Smooth muscle cell (in vitro differentiated cells): ENCODE data around the gene TFPT. TPM values are rescaled to one million over a fixed set of nuclear protein-coding genes. Genes with fewer than 3 reads are reported as not detected.
A peak's percentile ranks its signal among the peaks of the same experiment; 100 is the strongest.

Source experiments
- DNase-seq: peaks from one replicate; lab custom pipeline; 2025; ENCODE audit not compliant: unreplicated experiment; lab: John Stamatoyannopoulos, UW
- H2AFZ ChIP-seq: fragments of 200-600 bp; sonication (generic); 2 replicates; pipeline ENCODE4 v1.6.0; 2016; ENCODE audit warnings: antibody characterized with exemption, low read depth, mild to moderate bottlenecking
- H3F3A ChIP-seq: fragments of 200-600 bp; sonication (generic); 2 replicates; pipeline ENCODE4 v1.6.0; 2017; ENCODE audit warnings: antibody characterized with exemption, low read depth
- H3K27ac ChIP-seq: fragments of 200-600 bp; sonication (generic); 2 replicates; pipeline ENCODE4 v1.5.1; 2016; ENCODE audit warnings: low read depth, mild to moderate bottlenecking
- H3K27me3 ChIP-seq: fragments of 200-600 bp; sonication (generic); 2 replicates; pipeline ENCODE4 v1.6.1; 2016; ENCODE audit warnings: low read depth, mild to moderate bottlenecking
- H3K36me3 ChIP-seq: fragments of 200-600 bp; sonication (generic); 2 replicates; pipeline ENCODE4 v1.5.1; 2016; ENCODE audit warnings: low read depth
- H3K4me1 ChIP-seq: fragments of 200-600 bp; sonication (generic); 2 replicates; pipeline ENCODE4 v1.5.1; 2016; ENCODE audit warnings: low read depth
- H3K4me2 ChIP-seq: fragments of 200-600 bp; sonication (generic); 2 replicates; pipeline ENCODE4 v1.6.0; 2016; ENCODE audit warnings: mild to moderate bottlenecking
- H3K4me3 ChIP-seq: fragments of 200-600 bp; sonication (generic); 2 replicates; pipeline ENCODE4 v1.5.1; 2016; ENCODE audit warnings: mild to moderate bottlenecking
- H3K79me2 ChIP-seq: fragments of 200-600 bp; sonication (generic); 2 replicates; pipeline ENCODE4 v1.6.0; 2016; ENCODE audit warnings: low read depth, mild to moderate bottlenecking
- H3K9ac ChIP-seq: fragments of 200-600 bp; sonication (generic); 2 replicates; pipeline ENCODE4 v1.6.0; 2016; ENCODE audit warnings: low read depth
- H3K9me3 ChIP-seq: fragments of 200-600 bp; sonication (generic); replicated peaks from 2 replicates; pipeline ENCODE4 v1.5.1; 2016; ENCODE audit warnings: low read depth
- H4K20me1 ChIP-seq: fragments of 200-600 bp; sonication (generic); 2 replicates; pipeline ENCODE4 v1.6.0; 2016; ENCODE audit warnings: low read depth
- WGBS: methylation state at CpG from one replicate; pipeline ENCODE4 v1.1.7; 2016; ENCODE audit warnings: low lambda C conversion rate; 5-methylcytosine and 5-hydroxymethylcytosine counted together
- polyA plus RNA-seq: library from polyadenylated mRNA; unstranded; fragments of >200 nt; fragmentation: Nextera tagmentation; extraction: Ambion mirVana; gene quantifications from 2 replicates; pipeline ENCODE4 v1.2.1, GENCODE V29; 2016
- total RNA-seq: library from RNA; depleted of rRNA; stranded (reverse); fragments of >200 nt; gene quantifications from 2 replicates; pipeline ENCODE4 v1.2.3, GENCODE V29; 2014
- TF ChIP-seq, protein P1 (sequence below): fragments of 200-600 bp; sonication (generic); IDR thresholded peaks from 2 replicates; pipeline ENCODE4 v1.5.1; 2017; ENCODE audit warnings: borderline replicate concordance, mild to moderate bottlenecking, antibody characterized with exemption; ENCODE audit not compliant: insufficient read depth, poor library complexity, severe bottlenecking

Gene TFPT
- total and polyA plus RNA-seq, 2 experiments from 2014 or later: 17.1 to 56.0 TPM

DNA sequence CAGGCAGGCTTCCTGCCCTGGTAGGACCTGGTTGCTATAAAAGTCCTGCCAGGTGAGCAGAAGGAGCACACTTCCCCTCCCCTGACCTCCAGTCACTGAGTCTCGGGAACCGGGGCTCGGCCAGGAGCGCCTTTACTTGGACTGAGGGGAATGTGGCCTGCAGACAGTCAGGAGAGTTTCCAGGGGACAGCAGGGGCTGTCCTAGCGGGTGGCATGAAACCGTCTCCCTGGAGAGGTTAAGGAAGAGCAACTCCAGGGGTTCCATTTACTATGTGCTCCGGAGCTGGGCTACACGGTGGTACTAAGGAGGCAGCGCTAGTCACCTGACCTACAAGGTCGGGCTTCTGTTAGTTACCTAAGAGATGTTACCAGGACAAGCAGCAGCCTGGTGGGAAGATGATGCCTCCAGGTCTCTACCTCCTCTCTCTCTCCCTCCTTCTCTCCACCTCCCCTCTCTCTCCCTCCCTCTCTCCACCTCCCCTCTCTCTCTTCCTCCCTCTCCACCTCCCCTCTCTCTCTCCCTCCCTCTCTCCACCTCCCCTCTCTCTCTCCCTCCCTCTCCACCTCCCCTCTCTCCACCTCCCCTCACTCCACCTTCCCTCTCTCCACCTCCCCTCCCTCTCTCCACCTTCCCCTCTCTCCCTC lies 18.0 kb upstream of the TFPT start:
- H3K79me2 ChIP-seq: peaks cover 8% of the 10 kb centered on the region
- no peaks in the 10 kb centered on the region for H3K36me3 ChIP-seq
- DNase-seq: peak; percentile 60
- H3K4me3 ChIP-seq: no peak overlapping the region
- no peak overlapping the region for H3K9ac ChIP-seq
- whole genome bisulfite sequencing: 98% methylated on average over 8 of the region's 10 CpGs
- H2AFZ ChIP-seq: no peak overlapping the region
- H3K27me3 ChIP-seq: no peaks in the 10 kb centered on the region
- TF ChIP-seq, protein P1, sequence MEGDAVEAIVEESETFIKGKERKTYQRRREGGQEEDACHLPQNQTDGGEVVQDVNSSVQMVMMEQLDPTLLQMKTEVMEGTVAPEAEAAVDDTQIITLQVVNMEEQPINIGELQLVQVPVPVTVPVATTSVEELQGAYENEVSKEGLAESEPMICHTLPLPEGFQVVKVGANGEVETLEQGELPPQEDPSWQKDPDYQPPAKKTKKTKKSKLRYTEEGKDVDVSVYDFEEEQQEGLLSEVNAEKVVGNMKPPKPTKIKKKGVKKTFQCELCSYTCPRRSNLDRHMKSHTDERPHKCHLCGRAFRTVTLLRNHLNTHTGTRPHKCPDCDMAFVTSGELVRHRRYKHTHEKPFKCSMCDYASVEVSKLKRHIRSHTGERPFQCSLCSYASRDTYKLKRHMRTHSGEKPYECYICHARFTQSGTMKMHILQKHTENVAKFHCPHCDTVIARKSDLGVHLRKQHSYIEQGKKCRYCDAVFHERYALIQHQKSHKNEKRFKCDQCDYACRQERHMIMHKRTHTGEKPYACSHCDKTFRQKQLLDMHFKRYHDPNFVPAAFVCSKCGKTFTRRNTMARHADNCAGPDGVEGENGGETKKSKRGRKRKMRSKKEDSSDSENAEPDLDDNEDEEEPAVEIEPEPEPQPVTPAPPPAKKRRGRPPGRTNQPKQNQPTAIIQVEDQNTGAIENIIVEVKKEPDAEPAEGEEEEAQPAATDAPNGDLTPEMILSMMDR: no peak
- peaks cover 5% of the 10 kb centered on the region for H4K20me1 ChIP-seq
- no peak overlapping the region for H3K4me2 ChIP-seq
- no peaks in the 10 kb centered on the region for H3K4me1 ChIP-seq
- H3F3A ChIP-seq: no peaks in the 10 kb centered on the region
- no peaks in the 10 kb centered on the region for H3K9me3 ChIP-seq
- no peak overlapping the region for H3K27ac ChIP-seq

DNA sequence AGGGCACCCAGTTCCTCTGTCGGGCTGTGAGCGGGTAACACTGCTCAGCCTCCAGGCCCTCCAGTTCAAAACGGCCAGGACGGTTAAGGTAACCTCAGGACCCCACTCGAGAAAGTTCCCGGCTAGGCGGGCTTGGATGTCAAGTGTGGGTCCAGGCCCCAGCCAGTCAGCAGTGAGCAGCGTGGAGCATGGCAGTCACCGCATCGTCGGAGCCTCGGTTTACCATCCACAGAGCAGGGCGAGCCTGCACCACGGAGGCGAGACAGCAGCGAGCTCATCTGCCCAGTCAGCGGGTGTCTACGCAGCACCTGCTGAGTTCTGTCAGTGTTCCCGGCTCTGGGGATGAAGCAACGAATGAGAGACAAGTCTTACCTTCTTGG lies 14.2 kb upstream of the TFPT start:
- Histone ChIP-seq H3F3A (no peaks in the 10 kb centered on the region), H3K27me3 (no peaks in the 10 kb centered on the region), H3K4me2 (no peak overlapping the region), H3K9me3 (no peaks in the 10 kb centered on the region), H3K79me2 (no peaks in the 10 kb centered on the region), H3K36me3 (no peaks in the 10 kb centered on the region), H4K20me1 (no peaks in the 10 kb centered on the region), H2AFZ (no peak overlapping the region), H3K4me3 (no peak overlapping the region), H3K27ac (no peak overlapping the region), H3K4me1 (no peaks in the 10 kb centered on the region), H3K9ac (no peak overlapping the region)
- no peak for DNase-seq
- TF ChIP-seq, protein P1: no peak
- WGBS: 97% methylated on average over 20 of the region's 20 CpGs

DNA sequence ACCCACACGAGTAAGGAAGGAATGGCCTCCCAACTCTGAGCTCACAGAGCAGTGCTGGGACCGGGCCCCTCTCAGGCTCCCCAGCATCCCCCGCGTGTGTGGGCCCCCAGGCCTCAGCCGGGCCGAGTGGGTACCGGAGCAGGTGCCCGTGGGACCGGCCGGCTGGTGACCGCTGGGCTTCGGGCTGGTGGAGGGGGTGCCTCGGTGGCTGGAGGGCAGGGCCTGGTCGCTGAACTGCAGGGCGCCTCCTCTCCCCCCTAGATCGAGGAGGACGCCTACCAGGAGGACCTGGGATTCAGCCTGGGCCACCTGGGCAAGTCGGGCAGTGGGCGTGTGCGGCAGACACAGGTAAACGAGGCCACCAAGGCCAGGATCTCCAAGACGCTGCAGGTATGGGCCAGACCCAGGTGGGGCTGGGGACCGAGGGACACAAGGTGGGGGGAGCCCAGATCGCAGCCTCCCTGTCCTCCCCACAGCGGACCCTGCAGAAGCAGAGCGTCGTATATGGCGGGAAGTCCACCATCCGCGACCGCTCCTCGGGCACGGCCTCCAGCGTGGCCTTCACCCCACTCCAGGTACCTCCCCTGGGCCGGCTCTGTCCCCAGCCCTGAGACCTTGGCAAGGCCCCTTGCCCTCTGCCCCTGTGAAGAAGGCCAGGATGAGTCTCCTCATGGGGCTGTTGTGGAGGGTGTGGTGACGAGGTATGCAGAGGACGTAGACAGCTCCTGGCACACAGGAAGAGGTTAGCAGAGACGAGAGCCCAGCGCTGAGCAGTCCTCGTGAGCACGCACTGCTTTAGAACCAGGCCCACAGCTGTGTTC lies 13.5 kb upstream of the TFPT start:
- no peaks in the 10 kb centered on the region for H3K9me3 ChIP-seq
- TF ChIP-seq, protein P1: no peak
- no peaks in the 10 kb centered on the region for H4K20me1 ChIP-seq
- WGBS: 99% methylated on average over 41 of the region's 41 CpGs
- H3K9ac ChIP-seq: no peak overlapping the region
- H3K4me3 ChIP-seq: no peak overlapping the region
- H3K79me2 ChIP-seq: no peaks in the 10 kb centered on the region
- H3K36me3 ChIP-seq: no peaks in the 10 kb centered on the region
- no peaks in the 10 kb centered on the region for H3K4me1 ChIP-seq
- H3K4me2 ChIP-seq: no peak overlapping the region
- H3K27me3 ChIP-seq: no peaks in the 10 kb centered on the region
- DNase-seq: no peak
- no peak overlapping the region for H2AFZ ChIP-seq
- no peaks in the 10 kb centered on the region for H3F3A ChIP-seq
- H3K27ac ChIP-seq: no peak overlapping the region
